NCI-H524 treated with DMSO at 0.1 percent for 48 hours (cell line): Measurements from ENCODE around the gene RTL5.
"Not testable (repeated sequence)": the region's sequence is repeated elsewhere in the genome, so short reads cannot be mapped to it uniquely, and the experiment has no call there.

Experiments
- DNase-seq: peaks from one replicate; lab custom pipeline; 2025; lab: John Stamatoyannopoulos, UW

The RTL5 gene

DNA sequence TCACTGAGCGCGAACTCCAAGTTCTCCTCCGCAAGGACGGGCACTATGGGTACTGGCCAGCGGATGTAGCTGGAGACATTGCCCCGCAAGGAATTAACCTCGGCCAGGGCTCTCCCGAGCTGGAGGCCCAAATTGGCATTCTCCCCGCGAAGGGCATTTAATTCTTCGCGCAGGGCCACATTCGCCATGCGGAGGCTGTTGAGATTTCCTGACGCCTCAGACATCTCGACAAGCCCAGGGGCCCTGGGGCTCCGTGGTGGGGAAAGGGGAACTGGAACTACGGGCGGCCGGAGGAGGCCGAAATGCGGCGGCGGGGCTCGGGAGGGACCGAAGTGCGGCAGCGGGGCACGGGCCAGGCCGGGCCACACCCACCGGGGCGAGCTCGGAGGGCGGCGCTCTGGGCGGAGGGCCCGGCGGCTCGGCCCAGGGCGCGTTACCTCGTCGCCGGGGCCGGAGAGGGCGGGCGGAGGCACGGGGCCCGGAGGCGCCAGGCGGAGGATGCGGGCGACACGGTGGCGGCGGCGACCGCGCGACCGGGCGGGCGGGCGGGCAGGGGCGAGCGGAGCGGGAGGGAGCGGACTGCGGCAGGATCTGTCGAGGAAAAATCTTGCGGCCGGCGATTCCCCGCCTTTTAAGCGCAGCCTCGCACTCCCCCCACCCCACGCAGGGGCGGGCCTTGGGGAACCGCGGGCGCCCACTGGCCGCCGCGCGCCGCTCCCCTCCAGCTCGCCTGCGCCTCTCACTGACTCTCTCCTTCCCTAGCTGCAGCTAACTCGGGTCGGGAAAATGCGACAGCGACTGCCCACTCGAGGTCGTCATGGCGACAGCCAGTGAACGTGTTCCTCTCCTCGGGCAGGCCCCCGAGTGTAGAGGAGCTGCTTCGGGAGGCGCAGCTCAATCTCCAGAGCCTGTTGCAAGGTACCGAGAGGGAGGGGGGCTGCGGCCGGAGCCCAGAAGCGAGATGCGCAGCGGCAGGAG lies at the start of gene RTL5:
Gene RTL5 (minus strand): TSS at position 599 of the 978 bp plus-strand sequence.
- peak; percentile 84 for DNase-seq

- DNase-seq: no peak
Observed at GRCh38 chrX:72180539-72180938, 48.8 kb upstream of the RTL5 start.

DNA sequence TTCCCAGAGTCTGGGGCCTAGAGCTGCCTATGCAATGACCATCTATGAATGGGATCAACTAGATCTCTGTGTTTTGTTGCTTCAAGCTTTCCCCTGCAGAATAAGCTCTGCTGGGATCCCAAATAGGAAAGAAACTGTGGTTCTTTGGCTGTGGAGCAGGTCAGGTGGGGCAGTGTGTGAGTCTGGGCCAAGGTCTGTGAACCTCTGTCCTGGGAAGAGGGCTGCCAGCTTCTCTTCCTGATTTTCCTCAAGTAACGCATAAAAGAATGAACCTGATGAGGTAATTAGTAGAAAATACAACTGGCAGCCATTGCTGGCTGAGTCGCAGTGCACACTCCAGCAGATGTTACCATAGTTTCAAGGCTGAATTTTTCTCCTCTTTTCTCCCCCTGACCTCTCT lies 45.3 kb upstream of the RTL5 start:
- DNase-seq: no peak

DNA sequence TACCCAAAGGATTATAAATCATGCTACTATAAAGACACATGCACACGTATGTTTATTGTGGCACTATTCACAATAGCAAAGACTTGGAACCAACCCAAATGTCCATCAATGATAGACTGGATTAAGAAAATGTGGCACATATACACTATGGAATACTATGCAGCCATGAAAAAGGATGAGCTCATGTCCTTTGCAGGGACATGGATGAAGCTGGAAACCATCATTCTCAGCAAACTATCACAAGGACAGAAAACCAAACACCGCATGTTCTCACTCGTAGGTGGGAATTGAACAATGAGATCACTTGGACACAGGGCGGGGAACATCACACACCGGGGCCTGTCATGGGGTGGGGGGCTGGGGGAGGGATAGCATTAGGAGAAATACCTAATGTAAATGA lies 44.6 kb upstream of the RTL5 start:
- not testable (repeated sequence) for DNase-seq

GRCh38 chrX:72169008-72169728 lies 37.5 kb upstream of the RTL5 start:
- DNase-seq: no peak

DNA sequence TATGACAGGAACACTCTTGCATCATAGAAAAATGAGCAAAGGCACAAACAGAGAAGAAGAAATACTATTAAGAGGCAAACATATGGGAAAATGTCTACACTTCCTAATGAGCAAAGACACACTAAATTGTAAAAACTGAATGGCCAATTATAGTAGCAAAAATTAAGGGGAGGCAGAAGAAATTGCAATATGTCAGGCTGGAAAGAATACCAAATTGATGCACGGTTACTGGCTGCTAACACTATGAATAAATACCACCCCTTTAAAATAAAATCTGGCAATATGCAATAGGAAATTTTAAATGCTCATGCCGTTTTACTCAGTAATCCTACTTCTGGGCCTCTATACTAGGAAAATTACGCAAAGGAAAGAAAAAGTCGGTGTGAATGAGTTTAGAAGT lies 33.8 kb upstream of the RTL5 start:
- DNase-seq: no peak

- DNase-seq: no peak
Observed at GRCh38 chrX:72159769-72160168, 28.1 kb upstream of the RTL5 start.

DNA sequence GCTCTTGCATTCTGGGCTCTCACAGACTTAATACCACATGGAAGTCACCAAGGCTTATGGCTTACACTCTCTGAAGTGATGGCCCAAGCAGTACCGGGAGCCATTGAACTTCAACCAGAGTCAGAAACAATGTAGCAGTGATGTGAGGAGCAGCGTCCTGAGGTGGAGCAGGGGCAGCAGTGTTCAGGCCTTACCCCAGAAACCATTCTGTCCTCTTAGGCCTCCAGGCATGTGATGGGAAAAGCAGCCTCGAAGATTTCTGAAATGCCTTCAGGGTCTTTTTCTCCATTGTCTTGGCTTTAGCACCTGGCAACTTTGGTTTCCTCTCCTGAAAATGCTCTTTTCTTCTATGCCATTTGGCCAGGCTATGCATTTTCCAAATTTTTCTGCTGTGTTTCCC lies 27.1 kb upstream of the RTL5 start:
- no peak for DNase-seq

DNA sequence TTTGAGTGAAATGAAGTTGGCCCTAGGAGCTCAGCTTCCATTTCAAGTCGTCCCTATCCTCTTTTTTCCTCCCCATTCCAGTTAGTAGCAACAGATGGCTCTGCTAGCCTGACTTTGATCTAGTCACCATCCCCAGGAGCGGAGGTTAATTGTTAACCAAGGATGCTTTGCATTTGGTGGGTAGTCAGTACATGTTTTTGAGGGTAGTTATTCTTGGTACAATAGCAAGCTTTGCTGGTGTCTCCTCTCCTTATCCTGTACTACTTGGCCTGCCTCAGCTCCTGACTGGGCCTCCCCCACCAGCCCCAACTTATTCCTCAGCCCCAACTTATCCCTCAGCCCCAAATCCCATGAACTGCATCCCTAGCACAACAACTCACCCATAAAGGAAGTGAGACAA lies 14.8 kb upstream of the RTL5 start:
- no peak for DNase-seq

DNA sequence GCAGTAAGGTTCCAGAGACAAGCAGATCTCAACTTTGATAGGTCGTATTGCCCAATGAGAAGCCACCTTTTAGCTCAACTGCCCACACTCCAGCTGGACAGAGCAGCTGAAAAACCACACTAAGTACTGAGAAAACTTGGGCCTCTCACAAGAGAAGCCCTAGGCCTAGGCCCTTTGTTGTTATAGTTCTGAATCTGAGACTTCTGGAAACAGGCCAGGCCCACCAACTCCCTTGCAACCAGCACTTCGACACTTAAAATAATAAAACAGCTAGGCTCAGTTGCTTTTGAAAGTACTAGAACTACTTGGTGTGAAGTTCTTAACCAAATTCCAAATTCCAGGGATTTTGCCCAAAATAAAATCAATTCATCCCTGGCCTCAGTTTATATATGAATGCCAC lies 13.5 kb upstream of the RTL5 start:
- DNase-seq: no peak

DNA sequence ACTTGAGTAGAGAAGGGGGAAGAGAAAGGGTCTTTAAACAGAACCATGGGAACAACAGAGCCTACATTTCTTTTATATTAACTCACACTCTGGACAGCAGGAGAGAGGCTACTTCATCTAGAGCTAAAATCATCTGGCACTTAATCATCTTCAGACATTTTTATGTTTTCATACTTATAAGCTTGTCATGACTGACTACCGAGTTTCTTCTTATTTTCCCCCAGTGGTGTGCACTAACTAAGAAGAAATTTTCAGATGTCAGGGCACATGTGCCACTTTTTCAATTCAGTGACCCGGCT lies 11.8 kb upstream of the RTL5 start:
- no peak for DNase-seq

DNA sequence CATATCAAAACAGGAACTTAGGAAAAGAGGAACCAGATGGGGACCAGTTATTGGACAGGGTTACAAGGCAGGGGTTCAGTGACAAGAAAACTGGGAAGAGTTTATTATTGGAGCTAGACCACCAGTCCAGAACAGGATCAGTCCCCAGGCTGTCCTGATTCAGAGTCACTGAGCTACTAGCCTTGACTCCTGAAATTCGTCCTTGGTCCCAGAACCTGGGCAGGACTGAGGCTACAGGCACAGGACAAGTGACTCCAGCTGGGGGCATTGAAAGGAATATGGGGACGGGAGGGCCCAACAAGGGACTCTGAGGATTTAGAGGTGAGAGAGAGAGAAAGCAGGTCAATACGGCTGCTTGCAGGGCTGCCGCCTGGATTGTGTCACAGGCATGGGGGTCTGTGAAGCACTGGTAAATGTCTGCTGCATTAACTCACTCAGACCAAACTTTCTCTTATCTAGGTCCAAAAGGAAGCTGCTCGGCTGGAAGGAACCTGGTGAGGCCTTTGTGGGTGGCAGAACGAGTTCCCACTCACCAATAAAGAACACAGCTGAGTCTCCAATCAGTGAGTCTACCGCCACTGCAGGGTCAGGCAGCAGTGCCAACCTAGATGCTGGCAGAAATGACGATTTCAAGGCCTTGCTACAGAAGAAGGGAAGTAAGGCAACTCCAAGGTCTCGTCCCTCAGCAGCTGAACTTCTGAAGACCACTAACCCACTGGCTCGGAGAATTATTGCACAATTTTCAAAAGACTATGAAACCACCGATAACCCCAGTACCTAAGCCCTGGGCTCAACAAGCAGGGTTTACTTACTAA lies 11.3 kb upstream of the RTL5 start:
- no peak for DNase-seq

DNA sequence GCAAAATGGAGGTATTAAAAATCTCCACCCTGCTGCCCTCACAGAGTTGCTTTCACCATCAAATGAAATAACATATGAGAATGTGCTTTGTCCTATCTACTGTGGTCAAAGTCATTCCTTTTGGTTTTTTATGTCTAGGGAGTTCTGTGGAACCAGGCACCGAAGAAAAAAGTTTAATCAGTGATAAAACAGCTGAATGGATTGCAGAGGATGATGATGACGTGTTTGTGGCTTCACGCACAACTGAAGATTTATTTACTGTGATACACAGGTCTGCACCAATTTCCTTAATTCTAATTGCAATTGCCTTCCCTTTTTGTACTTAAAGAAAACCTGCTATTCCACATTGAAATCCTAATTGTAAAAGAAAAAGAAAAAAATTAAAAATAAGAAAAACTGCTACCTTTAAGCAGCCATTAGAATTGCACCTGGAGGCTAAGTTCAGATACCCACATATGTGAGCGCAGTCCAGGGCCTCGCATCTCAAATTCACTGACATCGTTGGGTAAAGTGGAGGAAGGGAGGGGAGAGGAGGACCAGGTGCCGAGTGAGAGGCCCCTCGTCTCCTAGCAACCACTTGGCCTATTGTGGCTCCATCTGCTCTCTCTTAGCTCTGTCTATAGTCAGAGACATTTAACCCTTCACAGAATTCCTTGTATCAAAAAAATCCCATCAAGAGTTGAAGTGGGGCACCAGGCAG lies 10.5 kb upstream of the RTL5 start:
- peak; percentile 92 for DNase-seq

- no peak for DNase-seq
Observed at GRCh38 chrX:72141372-72142004, 9.8 kb upstream of the RTL5 start.

- no peak for DNase-seq
Observed at GRCh38 chrX:72139538-72139937, 7.8 kb upstream of the RTL5 start.

GRCh38 chrX:72137846-72138495 lies 6.3 kb upstream of the RTL5 start:
- peak; percentile 83 for DNase-seq

- no peak for DNase-seq
Observed at GRCh38 chrX:72133851-72134546, 2.3 kb upstream of the RTL5 start.

DNA sequence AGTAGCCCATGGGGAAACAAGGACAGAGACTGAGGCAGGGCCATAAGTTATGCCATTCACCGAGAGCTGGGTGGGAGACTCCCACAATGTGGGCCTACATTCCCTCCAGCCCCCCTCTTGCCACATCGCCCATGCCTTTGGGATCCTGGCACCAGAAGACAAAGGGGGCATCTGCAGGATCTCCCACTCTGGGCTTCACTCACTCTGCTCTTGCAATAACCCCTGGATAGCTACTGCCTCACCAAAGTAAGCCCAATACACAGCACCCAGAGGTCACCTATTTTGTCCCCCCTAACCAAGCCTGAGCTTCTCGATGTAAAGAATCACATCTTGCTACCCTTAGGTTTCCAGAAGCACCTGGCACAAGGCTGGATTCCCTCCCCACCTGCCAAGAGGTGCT lies 741 bp upstream of the RTL5 start:
- no peak for DNase-seq

- no peak for DNase-seq
Observed at GRCh38 chrX:72130762-72131250, 909 bp downstream of the RTL5 start.

- no peak for DNase-seq
Observed at GRCh38 chrX:72130156-72130761, 1.5 kb downstream of the RTL5 start.
